ENCODE results near the gene ZBTB7C. TPM values are rescaled to one million over a fixed set of nuclear protein-coding genes. Genes with fewer than 3 reads are reported as not detected.

Gene ZBTB7C
- total RNA-seq, 3 donors from 2014 or later (not counting 1 experiment from before 2014, with no cell fraction given) = 0.07 TPM; not detected in 2

GRCh38 chr18:48176909-48177308, 232.3 kb downstream of the ZBTB7C start:
- no peak overlapping the region for H3K4me3 Mint-ChIP-seq
- peaks cover 3 to 5% of the 10 kb centered on the region in 2 donors for H3K27me3 Mint-ChIP-seq (ENCODE audit: low read depth in 2 of 2)
- intact Hi-C loops (cut with micrococcal nuclease) = no loop called here
- TF ChIP-seq CTCF (IDR thresholded peaks at IDR 0.05) = no peak
- H3K27me3 ChIP-seq (ENCODE audit: control insufficient read depth, insufficient read depth, low read length) = no peaks in the 10 kb centered on the region
- 89% methylated on average over 4 of the region's 4 CpGs for WGBS (ENCODE audit: insufficient coverage)
- no peaks in the 10 kb centered on the region for H3K4me1 Mint-ChIP-seq
- no peaks in the 10 kb centered on the region for H3K4me1 ChIP-seq (ENCODE audit: control insufficient read depth, insufficient read depth, low read length)
- H3K36me3 Mint-ChIP-seq = no peaks in the 10 kb centered on the region
- H3K9me3 ChIP-seq (ENCODE audit: control insufficient read depth, insufficient read depth, low read length) = no peaks in the 10 kb centered on the region
- H3K36me3 ChIP-seq (ENCODE audit: control insufficient read depth, insufficient read depth, low read length) = no peaks in the 10 kb centered on the region
- DNase-seq (no peak), ATAC-seq (no peak)
- H3K27ac ChIP-seq (ENCODE audit: low read length) = no peak overlapping the region
- H3K9me3 Mint-ChIP-seq = no peaks in the 10 kb centered on the region
- no peak overlapping the region for H3K27ac Mint-ChIP-seq
- H3K4me3 ChIP-seq (ENCODE audit: low read length) = no peak overlapping the region

- Histone ChIP-seq H3K27me3 (ENCODE audit: control insufficient read depth, insufficient read depth, low read length) (no peaks in the 10 kb centered on the region), H3K4me3 (ENCODE audit: low read length) (no peak overlapping the region), H3K9me3 (ENCODE audit: control insufficient read depth, insufficient read depth, low read length) (no peaks in the 10 kb centered on the region), H3K4me1 (ENCODE audit: control insufficient read depth, insufficient read depth, low read length) (no peaks in the 10 kb centered on the region), H3K27ac (ENCODE audit: low read length) (no peak overlapping the region), H3K36me3 (ENCODE audit: control insufficient read depth, insufficient read depth, low read length) (no peaks in the 10 kb centered on the region)
- Mint-ChIP-seq H3K9me3 (no peaks in the 10 kb centered on the region), H3K4me1 (no peaks in the 10 kb centered on the region), H3K36me3 (no peaks in the 10 kb centered on the region), H3K27ac (no peak overlapping the region), H3K4me3 (no peak overlapping the region), H3K27me3 (ENCODE audit: low read depth in 2 of 2) (peaks cover 0 to 12% of the 10 kb centered on the region in 2 donors)
- WGBS (ENCODE audit: insufficient coverage) = 91% methylated on average over 2 of the region's 2 CpGs
- ATAC-seq (no peak), DNase-seq (no peak)
- intact Hi-C loops (cut with micrococcal nuclease) = no loop called here
- TF ChIP-seq CTCF (IDR thresholded peaks at IDR 0.05) = no peak
Observed at GRCh38 chr18:48173557-48173956, 235.6 kb downstream of the ZBTB7C start.

GRCh38 chr18:48172226-48173006, 236.8 kb downstream of the ZBTB7C start:
- H3K36me3 Mint-ChIP-seq = no peaks in the 10 kb centered on the region
- Histone ChIP-seq H3K36me3 (ENCODE audit: control insufficient read depth, insufficient read depth, low read length) (no peaks in the 10 kb centered on the region), H3K27me3 (ENCODE audit: control insufficient read depth, insufficient read depth, low read length) (no peaks in the 10 kb centered on the region), H3K27ac (ENCODE audit: low read length) (no peak overlapping the region), H3K4me1 (ENCODE audit: control insufficient read depth, insufficient read depth, low read length) (no peaks in the 10 kb centered on the region), H3K4me3 (ENCODE audit: low read length) (no peak overlapping the region), H3K9me3 (ENCODE audit: control insufficient read depth, insufficient read depth, low read length) (no peaks in the 10 kb centered on the region)
- no peak overlapping the region for H3K27ac Mint-ChIP-seq
- TF ChIP-seq CTCF (IDR thresholded peaks at IDR 0.05) = no peak
- no peak overlapping the region for H3K4me3 Mint-ChIP-seq
- no peak for ATAC-seq
- peaks cover 0 to 12% of the 10 kb centered on the region in 2 donors for H3K27me3 Mint-ChIP-seq (ENCODE audit: low read depth in 2 of 2)
- WGBS (ENCODE audit: insufficient coverage) = 88% methylated on average over 19 of the region's 19 CpGs
- intact Hi-C loops (cut with micrococcal nuclease) = no loop called here
- no peaks in the 10 kb centered on the region for H3K9me3 Mint-ChIP-seq
- DNase-seq = no peak
- peaks cover 0 to under 1% of the 10 kb centered on the region in 2 donors for H3K4me1 Mint-ChIP-seq
